Measurements from ENCODE around the gene XAB2.

XAB2 gene

DNA sequence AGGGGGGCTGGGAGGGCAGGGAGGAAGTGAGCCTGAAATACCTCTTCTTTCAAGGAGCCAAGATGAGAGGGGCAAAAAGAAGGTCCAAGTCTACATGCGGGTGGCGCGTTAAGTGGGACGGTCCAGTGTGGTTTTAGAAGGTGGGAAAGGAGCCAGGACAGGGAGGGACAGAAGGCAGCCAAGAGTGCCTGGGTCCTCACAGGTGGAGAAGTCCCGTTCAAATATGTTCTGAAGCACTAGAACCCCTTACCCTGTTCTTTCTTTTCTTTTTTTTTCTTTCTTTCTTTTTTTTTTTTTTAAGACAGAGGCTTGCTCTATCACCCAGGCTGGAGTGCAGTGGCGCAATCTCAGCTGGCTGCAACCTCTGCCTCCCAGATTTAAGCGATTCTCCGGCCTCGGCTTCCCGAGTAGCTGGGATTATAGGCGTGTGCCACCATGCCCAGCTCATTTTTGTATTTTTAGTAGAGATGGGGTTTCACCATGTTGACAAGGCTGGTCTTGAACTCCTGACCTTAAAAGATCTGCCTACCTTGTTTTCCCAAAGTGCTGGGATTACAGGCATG lies 26.3 kb downstream of the XAB2 start:
- TF ChIP-seq, protein P1, sequence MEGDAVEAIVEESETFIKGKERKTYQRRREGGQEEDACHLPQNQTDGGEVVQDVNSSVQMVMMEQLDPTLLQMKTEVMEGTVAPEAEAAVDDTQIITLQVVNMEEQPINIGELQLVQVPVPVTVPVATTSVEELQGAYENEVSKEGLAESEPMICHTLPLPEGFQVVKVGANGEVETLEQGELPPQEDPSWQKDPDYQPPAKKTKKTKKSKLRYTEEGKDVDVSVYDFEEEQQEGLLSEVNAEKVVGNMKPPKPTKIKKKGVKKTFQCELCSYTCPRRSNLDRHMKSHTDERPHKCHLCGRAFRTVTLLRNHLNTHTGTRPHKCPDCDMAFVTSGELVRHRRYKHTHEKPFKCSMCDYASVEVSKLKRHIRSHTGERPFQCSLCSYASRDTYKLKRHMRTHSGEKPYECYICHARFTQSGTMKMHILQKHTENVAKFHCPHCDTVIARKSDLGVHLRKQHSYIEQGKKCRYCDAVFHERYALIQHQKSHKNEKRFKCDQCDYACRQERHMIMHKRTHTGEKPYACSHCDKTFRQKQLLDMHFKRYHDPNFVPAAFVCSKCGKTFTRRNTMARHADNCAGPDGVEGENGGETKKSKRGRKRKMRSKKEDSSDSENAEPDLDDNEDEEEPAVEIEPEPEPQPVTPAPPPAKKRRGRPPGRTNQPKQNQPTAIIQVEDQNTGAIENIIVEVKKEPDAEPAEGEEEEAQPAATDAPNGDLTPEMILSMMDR (IDR thresholded peaks at IDR 0.05; ENCODE audit: low read length), result no peak
- TF ChIP-seq EZH2 (IDR thresholded peaks at IDR 0.05; ENCODE audit: borderline replicate concordance, low read length), result no peak
- H3F3A ChIP-seq (ENCODE audit: insufficient read depth, low read length), result no peaks in the 10 kb centered on the region
- H3K36me3 ChIP-seq (ENCODE audit: insufficient read depth, low read length), result no peaks in the 10 kb centered on the region
- no peak overlapping the region for H3K9ac ChIP-seq (ENCODE audit: low read length)
- H3K27ac ChIP-seq (ENCODE audit: low read depth, low read length, poor library complexity, severe bottlenecking), result no peak overlapping the region
- H4K20me1 ChIP-seq (ENCODE audit: insufficient read depth, low read length), result no peaks in the 10 kb centered on the region
- no peak overlapping the region for H3K4me2 ChIP-seq (ENCODE audit: low read length)
- H3K4me1 ChIP-seq (ENCODE audit: insufficient read depth, low read length, severe bottlenecking), result no peaks in the 10 kb centered on the region
- H3K79me2 ChIP-seq (ENCODE audit: insufficient read depth, low read length), result no peaks in the 10 kb centered on the region
- H3K9me3 ChIP-seq (ENCODE audit: low read length), result no peaks in the 10 kb centered on the region
- H3K27me3 ChIP-seq (ENCODE audit: insufficient read depth, low read length), result no peaks in the 10 kb centered on the region
- H3K9me2 ChIP-seq (ENCODE audit: low read depth, low read length), result no peaks in the 10 kb centered on the region
- no peak overlapping the region for H2AFZ ChIP-seq (ENCODE audit: low read length)
- no peak overlapping the region for H3K4me3 ChIP-seq (ENCODE audit: low read depth, low read length, poor library complexity, severe bottlenecking)

DNA sequence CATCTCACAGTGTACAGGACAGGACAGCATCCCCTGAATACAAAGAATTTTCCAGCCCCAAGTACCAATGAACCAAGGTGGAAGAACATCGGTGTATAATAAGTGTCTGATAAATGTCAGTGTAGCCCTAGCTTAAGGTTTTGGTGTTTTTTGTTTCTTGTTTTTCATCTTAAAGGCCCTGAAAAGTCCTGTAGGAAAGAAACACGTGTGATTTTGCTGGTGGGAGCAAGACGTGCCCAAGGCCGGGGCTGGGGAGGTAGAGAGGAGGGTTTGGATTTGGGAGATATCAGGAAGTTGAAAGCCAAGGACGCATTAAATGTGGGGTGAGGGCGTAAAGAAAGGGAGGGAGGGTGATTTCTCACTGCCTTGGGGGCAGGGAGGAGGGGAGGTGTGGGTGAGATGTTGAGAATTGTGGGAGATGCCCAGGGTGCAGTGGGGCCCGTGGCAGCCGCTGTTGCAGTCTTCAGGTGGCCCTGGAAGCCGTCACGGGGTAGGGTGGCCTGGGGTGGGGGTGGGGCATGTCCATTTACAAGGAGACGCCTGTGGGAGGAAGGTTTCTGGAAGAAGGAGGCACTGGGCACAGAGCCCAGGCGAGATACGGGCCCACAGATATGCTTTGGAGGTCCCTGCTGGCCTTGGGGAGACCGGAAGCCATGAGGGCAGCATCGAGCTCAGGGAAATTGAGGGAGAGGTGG lies 27.0 kb downstream of the XAB2 start:
- H3K4me1 ChIP-seq (ENCODE audit: insufficient read depth, low read length, severe bottlenecking), result no peaks in the 10 kb centered on the region
- no peaks in the 10 kb centered on the region for H4K20me1 ChIP-seq (ENCODE audit: insufficient read depth, low read length)
- H3K79me2 ChIP-seq (ENCODE audit: insufficient read depth, low read length), result no peaks in the 10 kb centered on the region
- H3K9me2 ChIP-seq (ENCODE audit: low read depth, low read length), result no peaks in the 10 kb centered on the region
- no peak overlapping the region for H3K27ac ChIP-seq (ENCODE audit: low read depth, low read length, poor library complexity, severe bottlenecking)
- no peaks in the 10 kb centered on the region for H3F3A ChIP-seq (ENCODE audit: insufficient read depth, low read length)
- no peaks in the 10 kb centered on the region for H3K27me3 ChIP-seq (ENCODE audit: insufficient read depth, low read length)
- no peaks in the 10 kb centered on the region for H3K36me3 ChIP-seq (ENCODE audit: insufficient read depth, low read length)
- TF ChIP-seq, protein P1 (IDR thresholded peaks at IDR 0.05; ENCODE audit: low read length), result no peak
- TF ChIP-seq EZH2 (IDR thresholded peaks at IDR 0.05; ENCODE audit: borderline replicate concordance, low read length), result no peak
- no peak overlapping the region for H3K9ac ChIP-seq (ENCODE audit: low read length)
- no peaks in the 10 kb centered on the region for H3K9me3 ChIP-seq (ENCODE audit: low read length)
- no peak overlapping the region for H3K4me2 ChIP-seq (ENCODE audit: low read length)
- H2AFZ ChIP-seq (ENCODE audit: low read length), result no peak overlapping the region
- H3K4me3 ChIP-seq (ENCODE audit: low read depth, low read length, poor library complexity, severe bottlenecking), result no peak overlapping the region

DNA sequence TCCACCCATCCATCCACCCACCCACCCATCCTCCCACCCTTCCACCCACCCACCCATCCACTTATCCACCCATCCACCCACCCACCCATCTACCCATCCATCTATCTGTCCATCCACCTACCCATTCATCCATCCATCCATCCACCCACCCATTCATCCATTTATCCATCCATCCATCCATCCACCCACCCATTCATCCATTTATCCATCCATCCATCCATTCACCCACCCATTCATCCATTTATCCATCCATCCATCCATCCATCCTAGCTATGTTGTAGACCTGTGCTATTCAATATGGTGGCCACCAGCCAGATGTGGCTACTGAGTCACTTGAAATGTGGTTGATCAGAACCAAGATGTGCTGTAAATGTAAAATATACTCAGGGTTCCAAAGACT lies 28.6 kb downstream of the XAB2 start:
- Histone ChIP-seq H3F3A (ENCODE audit: insufficient read depth, low read length) (no peaks in the 10 kb centered on the region), H3K27ac (ENCODE audit: low read depth, low read length, poor library complexity, severe bottlenecking) (no peak overlapping the region), H3K4me3 (ENCODE audit: low read depth, low read length, poor library complexity, severe bottlenecking) (no peak overlapping the region), H2AFZ (ENCODE audit: low read length) (no peak overlapping the region), H3K27me3 (ENCODE audit: insufficient read depth, low read length) (0 out of 2 replicates have a peak, but pooled peaks cover 8% of the 10 kb centered on the region), H3K9ac (ENCODE audit: low read length) (no peak overlapping the region), H3K9me3 (ENCODE audit: low read length) (no peaks in the 10 kb centered on the region), H3K9me2 (ENCODE audit: low read depth, low read length) (no peaks in the 10 kb centered on the region), H3K4me1 (ENCODE audit: insufficient read depth, low read length, severe bottlenecking) (peaks cover 8% of the 10 kb centered on the region), H3K4me2 (ENCODE audit: low read length) (no peak overlapping the region), H3K79me2 (ENCODE audit: insufficient read depth, low read length) (no peaks in the 10 kb centered on the region), H3K36me3 (ENCODE audit: insufficient read depth, low read length) (no peaks in the 10 kb centered on the region), H4K20me1 (ENCODE audit: insufficient read depth, low read length) (no peaks in the 10 kb centered on the region)
- TF ChIP-seq EZH2 (IDR thresholded peaks at IDR 0.05; ENCODE audit: borderline replicate concordance, low read length), result no peak
- TF ChIP-seq, protein P1 (IDR thresholded peaks at IDR 0.05; ENCODE audit: low read length), result no peak
